ENCODE measurements around the gene TM4SF5. TPM values are rescaled to one million over a fixed set of nuclear protein-coding genes. Genes with fewer than 3 reads are reported as not detected.

The TM4SF5 gene
- total and polyA plus RNA-seq, 2 of the 8 experiments (the other 6 are each of a cell fraction or from before 2014, with no cell fraction given) = not detected

GRCh38 chr17:4777969-4778760 is 6.5 kb downstream of the TM4SF5 start:
- Histone ChIP-seq H4K20me1 (replicated peaks in 1 of 2; ENCODE audit: control insufficient read depth in 1 of 2, insufficient read depth in 2 of 2, low read length in 2 of 2) (no peaks in the 10 kb centered on the region), H4K91ac (replicated peaks; ENCODE audit: insufficient read length, low read length) (no peak overlapping the region), H2BK20ac (ENCODE audit: low read length) (no peak overlapping the region), H3K4ac (replicated peaks; ENCODE audit: insufficient read length, low read depth, low read length) (no peak overlapping the region), H3K36me3 (ENCODE audit: control insufficient read depth in 2 of 4, insufficient read depth in 4 of 4, low read length in 3 of 4) (no peaks in the 10 kb centered on the region), H4K8ac (ENCODE audit: extremely low read depth, insufficient read depth, low read length) (no peak overlapping the region), H3K18ac (ENCODE audit: extremely low read depth, low read length) (no peak overlapping the region), H3K4me2 (ENCODE audit: insufficient read depth in 1 of 2, low read depth in 2 of 2, low read length in 2 of 2) (no peak overlapping the region), H4K5ac (ENCODE audit: insufficient read length, low read depth, low read length) (no peak overlapping the region), H2AK5ac (ENCODE audit: low read depth, low read length) (no peak overlapping the region), H3K27ac (ENCODE audit: low read depth, low read length) (no peak overlapping the region), H2BK15ac (ENCODE audit: low read length) (no peak overlapping the region), H3K4me1 (replicated peaks in 1 of 4; ENCODE audit: control insufficient read depth in 3 of 4, insufficient read depth in 4 of 4, low read length in 3 of 4) (no peaks in the 10 kb centered on the region), H3K4me3 (ENCODE audit: extremely low read depth in 1 of 4, insufficient read depth in 2 of 4, low read depth in 3 of 4, low read length in 4 of 4) (no peak overlapping the region), H2AFZ (ENCODE audit: low read length) (no peak overlapping the region), H3K56ac (replicated peaks; ENCODE audit: insufficient read length, low read depth, low read length) (no peak overlapping the region), H3K23ac (ENCODE audit: insufficient read length) (no peak overlapping the region), H3K79me1 (ENCODE audit: low read depth, low read length) (no peaks in the 10 kb centered on the region), H3K9ac (replicated peaks in 1 of 4; ENCODE audit: extremely low read depth in 1 of 4, low read depth in 3 of 4, low read length in 3 of 4) (no peak overlapping the region), H3K14ac (ENCODE audit: insufficient read length) (no peak overlapping the region), H3K9me3 (ENCODE audit: insufficient read depth in 2 of 2, low read depth in 1 of 2, low read length in 1 of 2) (no peaks in the 10 kb centered on the region), H2BK12ac (ENCODE audit: low read depth, low read length) (no peak overlapping the region), H3K23me2 (ENCODE audit: low read depth, low read length) (no peaks in the 10 kb centered on the region; the same call in 1 of the 2 replicates), H3K79me2 (ENCODE audit: control insufficient read depth in 1 of 2, insufficient read depth in 2 of 2, low read length in 2 of 2) (no peaks in the 10 kb centered on the region), H2BK5ac (ENCODE audit: low read depth, low read length) (no peak overlapping the region), H2BK120ac (replicated peaks; ENCODE audit: low read depth, low read length) (no peak overlapping the region), H3K27me3 (replicated peaks in 1 of 4; ENCODE audit: control insufficient read depth in 3 of 4, extremely low read depth in 1 of 4, insufficient read depth in 3 of 4, low read length in 3 of 4) (0 out of 7 replicates have a peak, but pooled peaks cover 0 to 2% (median 0%) of the 10 kb centered on the region in 4 experiments)
- ChIA-PET POLR2A (ENCODE audit: partially characterized antibody) (interaction anchor here (0.7 to 1.6 kb wide), 3 partner anchors 31 to 122 kb away, joined by 3 to 4 read pairs (median 4); partner anchors contain the start of genes C17orf107 and MED11), CTCF (ENCODE audit: partially characterized antibody) (interaction anchor here (0.7 to 3.8 kb wide), 8 partner anchors 9 to 529 kb away, joined by 3 to 16 read pairs (median 4); partner anchors contain the start of genes CHRNE, GLTPD2 and VMO1)
- DNase-seq (ENCODE audit: low read depth in 1 of 2, low spot score in 2 of 2) (no peak), FAIRE-seq (no peak)
- WGBS, 2 experiments (ENCODE audit: extremely low coverage in 1 of 2, insufficient coverage in 1 of 2, insufficient read length in 1 of 2, insufficient replicate concordance in 2 of 2, low coverage in 1 of 2, low lambda C conversion rate in 2 of 2, missing lambda C conversion rate in 1 of 2) = 86% methylated on average over 9 of the region's 9 CpGs; no CpG with 5 or more reads in 1 of the 2 experiments
- TF ChIP-seq, protein P1, sequence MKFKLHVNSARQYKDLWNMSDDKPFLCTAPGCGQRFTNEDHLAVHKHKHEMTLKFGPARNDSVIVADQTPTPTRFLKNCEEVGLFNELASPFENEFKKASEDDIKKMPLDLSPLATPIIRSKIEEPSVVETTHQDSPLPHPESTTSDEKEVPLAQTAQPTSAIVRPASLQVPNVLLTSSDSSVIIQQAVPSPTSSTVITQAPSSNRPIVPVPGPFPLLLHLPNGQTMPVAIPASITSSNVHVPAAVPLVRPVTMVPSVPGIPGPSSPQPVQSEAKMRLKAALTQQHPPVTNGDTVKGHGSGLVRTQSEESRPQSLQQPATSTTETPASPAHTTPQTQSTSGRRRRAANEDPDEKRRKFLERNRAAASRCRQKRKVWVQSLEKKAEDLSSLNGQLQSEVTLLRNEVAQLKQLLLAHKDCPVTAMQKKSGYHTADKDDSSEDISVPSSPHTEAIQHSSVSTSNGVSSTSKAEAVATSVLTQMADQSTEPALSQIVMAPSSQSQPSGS (IDR thresholded peaks at IDR 0.05; ENCODE audit: low read length) = no peak
- TF ChIP-seq E2F6 (IDR thresholded peaks at IDR 0.05) = no peak
- TF ChIP-seq PHF8 (conservative IDR thresholded peaks at IDR 0.05; ENCODE audit: low read depth, low read length) = no peak
- no peak for TF ChIP-seq KDM5A (IDR thresholded peaks at IDR 0.05; ENCODE audit: low read length)
- TF ChIP-seq TBP (IDR thresholded peaks at IDR 0.05; ENCODE audit: low read depth, low read length) = no peak
- no peak for TF ChIP-seq KDM4A (IDR thresholded peaks at IDR 0.05; ENCODE audit: low read depth, low read length, severe bottlenecking)
- TF ChIP-seq YY1 (IDR thresholded peaks at IDR 0.05; ENCODE audit: low read depth, low read length) = no peak
- TF ChIP-seq SIX5 (IDR thresholded peaks at IDR 0.05; ENCODE audit: low read depth, low read length) = no peak
- no peak for TF ChIP-seq TEAD4 (IDR thresholded peaks at IDR 0.05; ENCODE audit: low read depth, low read length)
- TF ChIP-seq CHD1 (IDR thresholded peaks at IDR 0.05; ENCODE audit: low read depth, low read length) = no peak
